HG03378 (cell line): ENCODE data around the gene CDCP1.

Experiments
- ATAC-seq: cut with Tn5 transposase; IDR thresholded peaks from one replicate; pipeline ENCODE4 v1.9.1; 2021; ENCODE audit warnings: mild to moderate bottlenecking, moderate library complexity; ENCODE audit not compliant: unreplicated experiment

CDCP1 gene

DNA sequence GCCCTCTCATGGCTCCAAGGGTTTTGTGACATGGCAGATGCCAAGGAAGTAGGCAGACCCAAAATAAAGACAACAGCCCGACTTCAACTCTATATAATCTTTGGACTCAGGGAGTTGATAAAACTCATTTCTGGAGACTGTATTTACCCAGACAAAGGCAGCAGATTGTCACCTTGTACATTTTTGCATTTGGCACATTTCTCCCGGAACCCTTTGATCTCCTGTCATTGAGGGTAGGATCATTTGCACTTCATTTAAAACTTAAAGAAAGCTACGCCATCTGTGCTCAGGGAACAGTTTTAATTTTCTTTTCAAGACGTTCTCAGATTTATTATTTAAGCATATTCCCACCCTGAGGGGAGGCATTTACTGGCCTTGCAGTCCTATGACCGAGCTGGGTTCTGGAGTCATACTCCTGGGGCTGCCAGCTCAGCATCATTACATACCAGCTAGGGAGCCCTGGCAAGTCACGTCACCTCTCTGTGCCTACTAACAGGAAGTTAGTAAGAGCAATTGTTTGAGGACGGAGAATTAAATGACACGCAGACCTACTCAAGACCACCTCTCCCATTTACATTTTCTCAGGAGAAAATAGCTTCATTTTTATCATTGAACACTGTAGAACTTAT lies 5.9 kb downstream of the CDCP1 start:
- no peak for ATAC-seq

DNA sequence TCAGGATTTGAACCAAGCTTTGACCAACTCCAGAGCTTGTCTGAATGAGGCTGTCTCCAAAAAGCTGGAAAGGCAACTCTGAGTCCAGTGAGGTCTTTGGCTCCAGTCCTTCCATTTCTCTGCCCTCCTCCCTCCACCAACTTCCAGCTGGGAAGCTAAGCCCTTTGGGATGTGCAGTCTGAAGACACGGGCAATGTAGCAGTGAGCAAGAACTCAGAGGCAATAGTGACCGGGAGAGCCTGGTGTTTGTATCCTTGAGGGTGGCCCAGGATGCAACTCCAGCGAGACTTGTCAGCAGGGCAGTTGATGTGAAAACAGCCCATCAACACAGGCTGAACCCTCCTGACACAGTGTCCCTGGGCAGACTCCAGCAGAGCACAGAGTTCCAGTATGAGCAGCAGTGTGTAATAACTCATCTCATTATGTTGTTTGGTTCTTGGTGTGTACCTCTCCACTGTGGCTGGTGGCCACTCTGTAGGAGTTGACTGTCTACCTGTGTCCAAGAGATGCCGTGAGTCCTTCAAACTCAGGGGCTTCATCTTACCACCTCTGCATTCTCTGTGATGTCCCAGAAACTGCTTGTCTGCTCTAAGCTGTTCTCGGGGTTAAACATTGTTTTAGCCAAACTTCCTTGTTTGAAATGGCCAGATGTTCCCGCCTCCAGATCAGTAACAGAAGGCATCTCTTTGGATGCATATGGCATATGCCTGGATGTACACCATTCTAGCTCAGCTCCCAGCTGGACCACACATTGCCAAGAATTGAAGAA lies 6.6 kb downstream of the CDCP1 start:
- no peak for ATAC-seq

DNA sequence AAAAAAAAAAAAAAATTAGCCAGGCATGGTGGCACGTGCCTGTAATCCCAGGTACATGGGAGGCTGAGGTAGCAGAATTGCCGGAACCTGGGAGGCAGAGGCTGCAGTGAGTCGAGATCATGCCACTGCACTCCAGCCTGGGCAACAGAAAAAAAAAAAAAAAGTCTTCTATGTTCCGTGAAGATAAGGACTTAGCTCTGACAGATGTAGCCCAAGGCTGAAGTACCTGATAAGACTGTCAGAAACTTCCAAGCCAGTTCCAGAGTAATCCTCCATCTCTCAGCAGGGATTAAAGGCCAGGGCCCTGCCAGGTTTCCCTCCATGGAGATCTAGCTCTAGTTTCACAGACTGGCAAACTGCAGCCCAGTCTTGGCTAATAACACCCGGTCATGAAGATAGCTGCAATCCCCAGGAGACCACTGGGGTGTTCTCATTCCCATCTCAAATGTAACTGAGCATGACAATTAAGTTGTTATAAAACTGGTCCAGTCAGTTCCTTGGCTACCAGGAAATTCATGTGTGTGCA lies 8.5 kb downstream of the CDCP1 start:
- ATAC-seq = no peak

DNA sequence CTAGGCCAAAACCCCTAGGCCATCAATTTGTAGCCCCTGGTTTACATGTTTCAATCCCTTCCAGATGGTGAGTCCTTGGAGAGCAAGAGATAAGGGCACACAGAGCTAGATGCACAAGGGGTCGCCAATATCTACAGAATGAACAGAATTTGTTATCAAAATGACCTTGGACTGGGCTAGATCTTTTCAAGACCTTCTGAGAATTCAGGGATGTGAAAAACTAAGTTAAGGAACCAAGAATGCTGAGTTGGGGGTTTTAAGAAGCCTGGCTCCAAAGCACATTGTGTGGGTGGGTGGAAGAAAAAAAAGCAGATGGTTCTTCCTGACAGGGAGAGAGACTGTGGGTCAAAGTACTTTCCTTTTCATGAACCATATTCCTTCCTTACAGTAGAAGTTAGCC lies 10.2 kb downstream of the CDCP1 start:
- ATAC-seq = no peak

DNA sequence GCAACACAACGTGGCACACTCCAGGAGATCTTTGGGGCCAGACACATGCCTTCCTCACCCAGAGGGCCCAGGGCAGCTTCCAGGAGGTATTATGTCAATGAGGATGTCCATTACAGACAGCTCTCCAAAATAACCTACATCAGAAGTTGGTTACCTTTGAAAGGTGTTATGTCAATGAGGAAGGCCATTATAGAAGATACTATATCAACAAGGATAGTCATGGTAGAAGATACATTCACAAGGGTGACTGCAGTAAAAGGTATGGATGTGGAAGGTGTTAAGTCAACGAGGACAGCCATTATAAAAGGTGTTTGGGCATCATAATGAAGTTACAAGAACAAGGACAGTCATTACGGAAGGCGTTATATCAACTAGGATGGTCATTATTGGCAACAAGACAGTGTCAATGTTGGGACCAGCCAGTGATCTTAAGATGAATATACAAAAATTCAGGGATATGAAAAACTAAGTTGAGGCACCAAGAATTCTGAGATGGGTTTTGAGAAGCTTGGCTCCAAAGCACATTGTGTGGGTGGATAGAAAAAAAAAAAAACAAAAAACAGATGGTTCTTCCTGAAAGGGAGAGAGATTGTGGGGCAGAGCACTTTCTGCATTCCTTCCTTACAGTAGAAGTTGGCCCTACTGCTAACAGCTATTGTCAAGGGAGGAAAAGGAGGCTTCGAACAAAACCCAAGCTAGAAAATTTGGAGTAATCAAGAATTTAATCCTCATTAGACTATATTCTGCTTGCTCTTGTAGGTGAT lies 11.2 kb downstream of the CDCP1 start:
- no peak for ATAC-seq

DNA sequence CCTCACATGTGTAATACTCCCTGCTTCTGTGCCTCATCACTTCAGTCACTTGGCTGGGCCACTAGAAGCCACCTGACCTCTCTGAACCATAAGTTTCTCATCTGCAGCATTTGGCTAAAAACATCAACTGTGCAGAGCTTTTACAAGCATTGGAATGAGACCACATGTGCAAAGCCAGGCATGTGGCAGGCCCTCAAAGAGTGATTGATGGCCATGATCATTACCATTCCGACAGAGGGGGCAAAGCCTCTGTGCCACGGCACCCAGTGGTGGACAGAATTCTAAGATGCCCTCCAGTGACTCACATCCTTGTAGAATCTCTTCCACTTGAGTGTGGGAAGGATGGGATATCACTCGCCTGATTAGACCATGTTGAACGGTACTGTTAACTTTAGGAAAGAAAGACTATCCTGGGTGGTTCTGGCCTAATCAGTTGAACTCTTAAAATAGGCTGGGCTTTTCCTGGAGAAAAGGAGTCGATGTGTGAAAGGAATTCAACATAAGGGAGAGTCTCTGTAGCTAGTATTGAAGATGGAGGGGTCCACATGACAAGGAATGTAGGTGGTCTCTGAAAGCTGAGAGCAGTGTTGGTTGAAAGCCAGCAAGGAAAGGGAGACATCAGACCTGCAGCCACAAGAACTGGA lies 13.5 kb downstream of the CDCP1 start:
- no peak for ATAC-seq

DNA sequence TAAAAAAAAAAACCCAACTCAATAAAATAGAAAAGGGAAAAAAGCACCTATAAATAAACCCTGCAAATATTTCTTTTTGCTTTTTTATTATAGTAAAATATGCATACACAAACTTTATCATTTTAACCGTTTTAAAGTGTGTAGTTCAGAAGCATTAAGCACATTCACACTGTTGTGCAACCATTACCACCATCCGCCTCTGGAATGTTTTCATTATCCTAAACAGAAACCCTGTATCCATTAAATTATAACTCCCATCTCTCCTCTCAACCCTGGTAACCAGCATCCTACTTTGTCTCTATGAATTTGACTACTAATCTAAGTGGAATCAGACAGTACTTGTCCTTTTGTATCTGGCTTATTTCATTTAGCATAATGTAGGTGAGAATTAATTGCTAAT lies 15.0 kb downstream of the CDCP1 start:
- ATAC-seq = no peak

DNA sequence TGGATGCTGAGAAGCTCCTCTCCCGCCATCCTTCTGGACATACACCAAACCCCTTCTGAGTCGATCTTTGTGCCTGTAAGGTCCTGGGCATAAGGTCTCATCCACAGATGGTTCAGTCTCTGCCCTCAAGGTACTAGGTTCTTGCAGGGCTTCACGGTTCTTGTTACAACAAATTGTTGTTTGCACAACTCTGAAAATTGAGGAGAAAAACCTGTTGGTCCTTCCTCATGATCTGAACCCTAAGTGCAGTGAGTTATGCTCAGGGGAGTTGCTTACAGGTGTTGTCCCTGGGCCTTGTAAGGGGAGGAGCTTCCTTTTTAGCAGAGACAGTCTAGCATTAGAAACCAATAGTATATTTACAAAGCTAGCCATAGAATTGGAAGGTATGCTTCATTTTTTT lies 15.7 kb downstream of the CDCP1 start:
- ATAC-seq = no peak

DNA sequence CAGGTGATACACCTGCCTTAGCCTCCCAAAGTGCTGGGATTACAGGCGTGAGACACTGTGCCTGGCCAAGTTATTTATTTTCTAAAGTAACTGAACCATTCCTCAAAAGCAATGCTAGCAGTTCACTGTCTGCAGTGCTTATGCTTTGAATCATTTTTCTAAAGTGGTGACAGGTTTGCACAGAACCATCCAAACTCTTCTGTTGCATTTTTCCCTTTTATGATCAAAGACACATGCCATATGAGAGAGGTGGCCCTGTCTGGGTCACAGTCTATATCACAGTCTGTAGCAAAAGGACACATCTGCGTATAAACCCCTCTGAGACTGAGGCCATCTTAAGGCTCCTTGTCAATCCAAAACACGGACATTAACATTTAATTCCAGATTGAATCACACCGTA lies 17.2 kb downstream of the CDCP1 start:
- no peak for ATAC-seq

DNA sequence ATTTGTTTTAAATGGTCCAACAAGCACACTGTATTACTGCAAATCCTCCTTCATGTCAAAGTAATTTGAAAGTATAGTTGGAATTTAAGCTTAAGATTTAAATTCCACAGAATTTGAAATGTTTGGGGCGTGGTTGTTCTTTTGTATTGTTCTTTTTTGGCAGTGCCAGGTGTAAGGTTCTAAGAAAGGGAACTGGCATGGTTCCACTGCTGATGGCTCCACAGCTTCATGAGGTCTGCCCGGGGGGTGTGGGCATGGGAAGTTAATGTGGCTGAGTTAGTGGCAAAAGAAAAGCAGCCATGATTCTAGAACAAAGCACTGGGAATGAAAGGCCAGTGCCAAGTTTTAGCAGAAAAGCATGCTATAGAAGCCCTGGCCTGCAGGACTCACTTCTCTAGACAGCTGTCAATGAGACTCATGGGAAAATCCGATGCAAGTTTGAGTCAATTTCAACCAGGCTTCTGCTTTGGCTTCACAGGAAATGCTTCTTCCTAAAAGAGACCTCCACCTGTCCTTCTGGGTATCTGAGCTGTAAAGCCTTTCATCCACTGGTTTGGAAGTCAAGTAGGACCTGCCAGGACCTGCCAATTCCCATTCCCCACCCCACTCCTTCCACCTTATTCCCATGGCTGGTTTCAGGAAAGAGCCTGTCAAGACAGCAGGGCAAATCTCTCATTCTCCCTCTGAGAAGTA lies 18.9 kb downstream of the CDCP1 start:
- ATAC-seq = no peak

DNA sequence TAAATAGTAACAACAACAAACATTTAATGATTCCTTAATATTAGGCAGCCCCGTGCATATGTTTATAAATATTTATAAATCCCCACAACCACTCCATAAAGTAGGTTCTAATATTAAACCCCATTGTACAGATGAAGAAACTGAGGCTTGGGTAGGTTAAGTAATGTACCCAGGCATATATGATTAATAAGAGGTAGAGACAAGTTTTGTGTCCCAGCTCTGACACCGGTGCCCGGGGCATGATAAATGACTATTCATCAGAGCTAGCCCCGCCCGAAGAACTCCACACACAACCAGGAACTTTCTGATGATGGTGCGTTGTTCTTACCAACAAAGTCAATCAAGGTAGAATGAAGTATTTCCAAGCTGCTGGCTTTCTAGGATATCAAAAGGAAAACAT lies 19.4 kb downstream of the CDCP1 start:
- ATAC-seq = no peak

DNA sequence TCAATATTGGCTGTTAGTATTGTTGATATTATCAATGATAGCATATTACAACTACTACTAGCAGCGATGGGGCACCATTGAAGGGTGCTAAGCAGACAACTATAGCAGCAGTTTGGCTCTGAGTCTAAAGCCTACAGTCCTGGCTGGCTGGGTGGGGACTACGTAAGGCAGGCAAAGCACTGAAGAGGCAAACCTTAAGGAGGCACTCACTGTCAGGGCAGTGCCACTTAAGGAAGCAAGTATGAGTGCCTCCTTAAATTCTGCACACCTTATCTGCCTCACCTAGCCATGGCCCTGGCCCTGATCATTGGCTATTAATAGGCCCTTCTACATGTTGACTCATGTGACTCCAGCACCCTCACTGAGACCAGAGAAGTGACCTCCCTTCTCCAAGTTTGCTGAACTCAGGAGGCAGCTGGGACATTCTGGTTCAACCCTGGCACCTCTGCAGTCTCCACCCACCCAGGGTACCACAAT lies 20.6 kb downstream of the CDCP1 start:
- ATAC-seq = no peak

DNA sequence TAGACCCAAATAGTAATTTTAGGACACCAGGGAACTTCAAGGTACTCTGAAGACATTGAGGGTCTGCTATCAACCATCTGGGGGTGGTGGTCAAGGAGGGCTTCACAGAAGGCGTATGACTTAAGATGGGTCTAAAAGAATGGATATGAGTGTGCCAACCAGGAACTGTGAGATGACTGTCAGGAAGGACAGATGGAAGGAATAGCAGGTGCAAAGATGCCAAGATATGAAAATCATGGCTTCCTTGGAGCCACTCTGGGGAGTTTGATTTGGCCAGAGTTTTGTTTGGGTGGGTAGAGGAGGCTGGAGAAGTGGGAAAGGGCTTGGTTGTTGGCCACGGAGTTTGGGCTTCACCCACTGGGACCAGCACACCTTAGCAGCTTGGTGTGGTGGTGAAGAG lies 21.2 kb downstream of the CDCP1 start:
- ATAC-seq = no peak

DNA sequence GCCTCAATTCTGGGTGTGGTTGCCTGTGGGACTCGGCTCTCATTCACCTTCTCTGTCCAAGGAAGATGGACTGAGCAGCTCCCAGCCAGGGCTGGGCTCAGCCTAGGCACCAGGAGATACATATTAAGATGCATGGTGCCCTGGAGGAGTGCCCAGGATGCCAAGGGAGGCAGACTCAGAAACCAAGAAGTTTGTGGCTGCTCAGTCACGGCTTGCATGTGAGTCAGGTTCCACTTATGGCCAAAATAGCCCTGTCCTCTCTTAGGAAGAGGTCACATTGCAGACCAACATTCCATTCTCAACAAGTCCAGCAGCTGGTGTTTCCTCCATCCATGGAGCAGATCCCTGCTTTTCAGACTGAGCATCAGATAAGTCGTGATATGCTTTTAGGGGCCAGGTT lies 21.8 kb downstream of the CDCP1 start:
- ATAC-seq = no peak

DNA sequence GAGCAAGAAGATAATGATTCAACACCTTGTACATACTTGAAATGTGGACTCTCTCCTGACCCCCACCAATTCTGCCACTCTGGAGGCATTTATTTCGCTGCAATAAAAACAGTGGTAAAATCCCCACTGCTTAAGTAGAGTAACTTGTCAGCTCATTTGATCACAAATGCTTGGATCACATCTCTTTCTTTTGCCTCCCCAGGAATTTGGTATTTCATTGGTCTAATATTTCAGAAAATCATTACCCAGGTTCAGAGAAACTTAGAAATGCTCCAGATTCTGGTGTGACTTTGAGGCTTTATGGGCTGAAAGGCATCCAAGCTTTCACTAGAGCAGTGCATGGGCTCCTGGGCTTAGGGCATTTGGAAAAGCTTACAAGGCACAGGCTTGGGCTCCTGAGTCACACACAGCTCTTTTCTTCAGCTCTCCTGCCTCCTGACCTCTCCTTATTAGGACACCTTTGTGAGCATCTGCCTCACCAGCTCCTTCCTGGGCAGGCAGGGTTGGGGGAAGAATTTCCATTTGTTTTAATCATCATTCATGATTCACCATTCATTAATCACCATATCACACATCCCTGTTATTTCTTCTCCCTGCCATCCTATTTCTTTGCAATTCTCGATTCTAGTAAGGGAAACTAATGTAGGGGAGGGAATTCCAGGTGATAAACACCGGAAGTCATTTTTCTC lies 22.5 kb downstream of the CDCP1 start:
- ATAC-seq = no peak

DNA sequence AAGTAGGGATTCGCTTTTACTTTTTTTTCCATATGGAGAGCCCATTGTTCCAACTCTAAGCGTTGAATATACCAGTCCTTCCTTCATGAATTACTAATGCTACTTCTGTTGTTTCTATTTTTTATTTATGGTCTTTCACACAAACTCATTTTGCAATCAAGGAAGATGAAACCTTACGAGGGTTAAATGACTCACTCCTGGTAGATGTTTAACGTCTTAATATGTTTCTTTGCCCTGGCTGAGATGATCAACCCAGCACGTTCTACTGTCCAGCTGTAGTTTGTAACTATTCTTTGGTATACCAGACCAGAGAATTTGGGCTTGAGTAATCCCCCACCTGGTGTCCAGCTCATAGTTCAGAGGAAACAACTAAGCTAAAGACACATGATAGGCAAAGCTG lies 23.1 kb downstream of the CDCP1 start:
- peak; percentile 73 for ATAC-seq

DNA sequence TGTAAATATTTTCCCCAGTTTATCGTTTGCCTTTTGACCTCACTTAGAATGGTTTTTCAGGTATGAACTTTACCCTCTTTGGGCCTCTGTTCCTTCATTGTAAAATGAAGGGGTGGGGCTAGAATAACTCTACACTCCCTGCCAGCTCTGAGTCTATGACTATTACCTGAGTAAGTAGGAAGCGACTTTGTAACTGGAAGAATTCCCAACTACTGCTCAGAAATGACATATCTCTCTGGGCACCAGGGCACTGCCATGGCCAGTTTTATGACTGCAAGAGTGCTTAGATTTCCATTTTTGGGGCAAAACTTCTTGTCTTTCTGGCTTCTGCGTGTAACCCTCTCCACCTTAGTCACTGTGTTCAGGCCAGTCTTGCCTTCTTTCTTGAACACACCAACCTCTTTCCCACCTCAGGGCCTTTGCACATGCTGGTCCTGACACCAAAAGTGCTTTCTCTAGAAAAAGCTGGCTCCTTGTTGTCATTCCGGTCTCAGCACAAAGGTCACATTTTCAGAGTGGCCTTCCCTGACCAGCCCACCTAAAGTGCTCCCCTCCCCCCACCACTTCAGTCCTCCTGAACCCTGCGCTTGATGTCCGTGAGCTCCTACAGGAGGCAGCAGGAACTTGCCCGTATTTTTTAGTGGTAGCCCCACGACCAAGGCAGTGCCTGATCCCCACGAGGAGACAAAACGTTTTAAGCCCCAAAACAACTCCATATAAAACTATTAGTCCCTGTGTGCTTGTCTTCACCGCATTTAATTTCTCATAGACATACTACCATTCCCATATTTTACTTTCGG lies 25.6 kb downstream of the CDCP1 start:
- no peak for ATAC-seq

DNA sequence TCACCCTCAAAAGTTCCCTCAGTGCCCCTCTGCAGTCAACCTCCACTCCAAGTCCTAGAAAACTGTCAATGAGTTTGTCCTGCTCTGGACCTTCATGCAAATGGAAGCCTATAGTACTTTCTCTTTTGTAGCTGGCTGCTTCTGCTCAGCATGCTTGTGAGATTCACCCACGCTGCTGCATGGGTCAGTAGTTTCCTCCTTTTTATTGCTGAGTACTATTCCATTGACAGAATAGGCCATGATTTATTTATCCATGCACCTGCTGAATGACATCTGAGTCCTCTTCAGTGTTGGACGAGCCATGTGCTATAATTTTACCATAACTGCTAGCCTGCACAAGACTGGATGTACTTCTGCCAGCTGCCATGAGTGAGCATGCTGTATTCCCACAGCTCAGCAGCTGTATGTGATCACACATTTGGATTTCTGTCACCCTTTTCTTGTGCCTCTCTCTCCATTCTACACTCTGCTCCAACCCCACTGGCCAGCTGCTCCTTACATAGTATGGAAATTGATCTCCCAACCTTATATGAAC lies 26.3 kb downstream of the CDCP1 start:
- no peak for ATAC-seq

DNA sequence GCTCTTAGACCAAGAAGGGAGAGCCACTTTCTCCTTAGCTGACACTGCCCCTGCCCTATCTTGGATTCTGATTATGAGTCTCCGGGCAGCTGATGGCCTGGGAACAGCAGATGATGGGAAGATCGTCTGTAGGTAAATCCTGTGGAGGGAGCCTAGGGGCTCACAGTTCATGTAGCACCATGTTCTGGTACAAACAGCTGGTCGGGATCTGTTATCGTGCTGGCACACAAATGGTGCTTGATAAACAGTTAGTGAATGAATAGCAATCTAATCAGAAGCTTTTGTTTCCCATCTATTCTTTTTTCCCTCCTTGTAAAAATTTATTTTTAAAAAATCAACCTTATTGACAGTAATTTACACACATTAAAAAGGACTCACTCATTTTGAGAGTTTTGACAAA lies 26.8 kb downstream of the CDCP1 start:
- no peak for ATAC-seq
